PC-9 (cell line): ENCODE data around the gene TREM2. TPM values are rescaled to one million over a fixed set of nuclear protein-coding genes. Genes with fewer than 3 reads are reported as not detected.

Source experiments
- BruUV-seq: library from RNA; stranded (reverse); fragments of 400-500 nt; replicated peaks from 2 replicates; lab custom pipeline; 2021; lab: Mats Ljungman, UMichigan
- CTCF ChIA-PET: fragments of 300-600 bp; sonication (Branson Sonifier 250); formaldehyde crosslinking; loops from one replicate; lab custom pipeline; 2022; ENCODE audit warnings: antibody characterized with exemption; lab: Charles Lee
- POLR2A ChIA-PET: fragments of 300-600 bp; sonication (Branson Sonifier 250); formaldehyde crosslinking; loops from one replicate; lab custom pipeline; 2022; ENCODE audit warnings: antibody characterized with exemption; ENCODE audit not compliant: unreplicated experiment; lab: Charles Lee
- DNase-seq, 2 experiments: peaks; one replicate each; pipeline versions ENCODE4 v3.0.0 to v3.0.0-alpha.2; 2015 to 2022; ENCODE audit warnings: mixed read lengths in 1 of 2
- H2AFZ ChIP-seq: fragments of 200-600 bp; sonication (generic); 2 replicates; pipeline ENCODE4 v1.8.1; 2017; ENCODE audit warnings: antibody characterized with exemption
- H3F3A ChIP-seq: fragments of 200-600 bp; sonication (generic); 2 replicates; pipeline ENCODE4 v1.8.1; 2017; ENCODE audit warnings: antibody characterized with exemption, mild to moderate bottlenecking, low read depth; ENCODE audit not compliant: insufficient read depth
- H3K27ac ChIP-seq: fragments of 200-600 bp; sonication (generic); 2 replicates; pipeline ENCODE4 v1.6.1; 2016; ENCODE audit warnings: mixed run types
- H3K27me3 ChIP-seq: fragments of 200-600 bp; sonication (generic); 2 replicates; pipeline ENCODE4 v1.6.1; 2016; ENCODE audit warnings: low read depth, mixed run types; ENCODE audit not compliant: insufficient read depth
- H3K36me3 ChIP-seq: fragments of 200-600 bp; sonication (generic); 2 replicates; pipeline ENCODE4 v1.6.1; 2016; ENCODE audit warnings: low read depth, mixed run types
- H3K4me1 ChIP-seq: fragments of 200-600 bp; sonication (generic); replicated peaks from 2 replicates; pipeline ENCODE4 v1.6.1; 2016; ENCODE audit warnings: mixed run types; ENCODE audit not compliant: insufficient read depth
- H3K4me2 ChIP-seq: fragments of 200-600 bp; sonication (generic); 2 replicates; pipeline ENCODE4 v1.6.1; 2017; ENCODE audit warnings: mixed run types
- H3K4me3 ChIP-seq: fragments of 200-600 bp; sonication (generic); 2 replicates; pipeline ENCODE4 v1.6.1; 2016; ENCODE audit warnings: mixed run types
- H3K79me2 ChIP-seq: fragments of 200-600 bp; sonication (generic); 2 replicates; pipeline ENCODE4 v1.6.1; 2017; ENCODE audit warnings: low read depth, mixed run types
- H3K9me2 ChIP-seq: fragments of 200-600 bp; sonication (generic); 2 replicates; pipeline ENCODE4 v1.8.1; 2017; ENCODE audit warnings: mild to moderate bottlenecking; ENCODE audit not compliant: insufficient read depth
- H3K9me3 ChIP-seq: fragments of 200-600 bp; sonication (generic); 2 replicates; pipeline ENCODE4 v1.8.1; 2016; ENCODE audit warnings: low read depth; ENCODE audit not compliant: insufficient read depth
- H4K20me1 ChIP-seq: fragments of 200-600 bp; sonication (generic); 2 replicates; pipeline ENCODE4 v1.8.1; 2017; ENCODE audit not compliant: insufficient read depth
- EZH2 ChIP-seq: fragments of 200-600 bp; sonication (generic); IDR thresholded peaks from 2 replicates; pipeline ENCODE4 v1.8.0; 2017; ENCODE audit warnings: antibody characterized with exemption, low read depth
- intact Hi-C: fragments of 100-400 bp; cut with micrococcal nuclease; formaldehyde crosslinking; loops from one replicate; pipeline ENCODE4 v1.10.0; 2022; ENCODE audit not compliant: unreplicated experiment
- total RNA-seq: library from RNA; stranded (reverse); gene quantifications from 2 replicates; pipeline ENCODE4 v1.2.3, GENCODE V29; 2021
- TF ChIP-seq, protein P1 (sequence below): fragments of 200-600 bp; sonication (generic); conservative IDR thresholded peaks from 2 replicates; pipeline ENCODE4 v1.6.1; 2017; ENCODE audit warnings: mixed run types, antibody characterized with exemption, mild to moderate bottlenecking, moderate library complexity

The TREM2 gene
- total RNA-seq, 1 experiment from 2014 or later = not detected

DNA sequence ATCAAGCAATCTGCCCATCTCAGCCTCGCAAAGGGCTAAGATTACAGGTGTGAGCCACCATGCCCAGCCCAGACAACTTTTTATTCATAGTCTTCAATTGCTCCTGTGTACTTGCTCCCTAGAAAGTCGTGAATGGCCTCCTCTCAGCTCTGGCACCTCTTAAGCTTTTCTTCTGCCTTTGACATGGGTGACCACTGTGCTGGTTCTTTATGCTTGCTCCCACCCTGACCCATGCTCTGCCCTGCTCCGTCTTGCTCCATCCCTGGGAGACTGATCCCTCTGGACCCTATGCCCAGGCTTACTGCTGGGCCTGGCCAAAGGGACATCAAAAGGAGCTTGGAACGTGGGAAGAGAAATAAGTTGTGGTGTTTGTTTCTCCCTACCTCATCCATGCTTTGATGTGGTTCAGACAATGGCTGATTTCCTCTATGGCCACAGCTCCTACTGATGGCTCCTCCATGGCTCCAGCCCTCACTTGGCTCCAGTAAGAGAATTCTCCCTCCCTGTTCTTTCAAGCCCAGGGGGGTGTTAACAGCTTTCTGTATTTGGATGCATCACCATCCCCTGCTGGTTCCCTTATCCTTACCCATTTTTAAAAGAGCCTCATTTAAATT lies 7.7 kb upstream of the TREM2 start:
- H3K79me2 ChIP-seq = no peaks in the 10 kb centered on the region
- no peaks in the 10 kb centered on the region for H3K9me2 ChIP-seq
- no peak overlapping the region for H3K4me2 ChIP-seq
- no peak overlapping the region for H3K27ac ChIP-seq
- H2AFZ ChIP-seq = no peak overlapping the region
- H3K27me3 ChIP-seq = peaks cover 22% of the 10 kb centered on the region
- H3K9me3 ChIP-seq = no peaks in the 10 kb centered on the region
- intact Hi-C loops = no loop called here
- H4K20me1 ChIP-seq = no peaks in the 10 kb centered on the region; the same call in 1 of the 2 replicates
- no peak for DNase-seq
- BruUV-seq = no TSS peak
- no peaks in the 10 kb centered on the region for H3K36me3 ChIP-seq
- POLR2A ChIA-PET = no interaction called here
- no peaks in the 10 kb centered on the region for H3F3A ChIP-seq
- no peaks in the 10 kb centered on the region for H3K4me1 ChIP-seq
- CTCF ChIA-PET = no interaction called here
- H3K4me3 ChIP-seq = no peak overlapping the region
- TF ChIP-seq EZH2 = no peak
- TF ChIP-seq, protein P1, sequence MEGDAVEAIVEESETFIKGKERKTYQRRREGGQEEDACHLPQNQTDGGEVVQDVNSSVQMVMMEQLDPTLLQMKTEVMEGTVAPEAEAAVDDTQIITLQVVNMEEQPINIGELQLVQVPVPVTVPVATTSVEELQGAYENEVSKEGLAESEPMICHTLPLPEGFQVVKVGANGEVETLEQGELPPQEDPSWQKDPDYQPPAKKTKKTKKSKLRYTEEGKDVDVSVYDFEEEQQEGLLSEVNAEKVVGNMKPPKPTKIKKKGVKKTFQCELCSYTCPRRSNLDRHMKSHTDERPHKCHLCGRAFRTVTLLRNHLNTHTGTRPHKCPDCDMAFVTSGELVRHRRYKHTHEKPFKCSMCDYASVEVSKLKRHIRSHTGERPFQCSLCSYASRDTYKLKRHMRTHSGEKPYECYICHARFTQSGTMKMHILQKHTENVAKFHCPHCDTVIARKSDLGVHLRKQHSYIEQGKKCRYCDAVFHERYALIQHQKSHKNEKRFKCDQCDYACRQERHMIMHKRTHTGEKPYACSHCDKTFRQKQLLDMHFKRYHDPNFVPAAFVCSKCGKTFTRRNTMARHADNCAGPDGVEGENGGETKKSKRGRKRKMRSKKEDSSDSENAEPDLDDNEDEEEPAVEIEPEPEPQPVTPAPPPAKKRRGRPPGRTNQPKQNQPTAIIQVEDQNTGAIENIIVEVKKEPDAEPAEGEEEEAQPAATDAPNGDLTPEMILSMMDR = no peak

DNA sequence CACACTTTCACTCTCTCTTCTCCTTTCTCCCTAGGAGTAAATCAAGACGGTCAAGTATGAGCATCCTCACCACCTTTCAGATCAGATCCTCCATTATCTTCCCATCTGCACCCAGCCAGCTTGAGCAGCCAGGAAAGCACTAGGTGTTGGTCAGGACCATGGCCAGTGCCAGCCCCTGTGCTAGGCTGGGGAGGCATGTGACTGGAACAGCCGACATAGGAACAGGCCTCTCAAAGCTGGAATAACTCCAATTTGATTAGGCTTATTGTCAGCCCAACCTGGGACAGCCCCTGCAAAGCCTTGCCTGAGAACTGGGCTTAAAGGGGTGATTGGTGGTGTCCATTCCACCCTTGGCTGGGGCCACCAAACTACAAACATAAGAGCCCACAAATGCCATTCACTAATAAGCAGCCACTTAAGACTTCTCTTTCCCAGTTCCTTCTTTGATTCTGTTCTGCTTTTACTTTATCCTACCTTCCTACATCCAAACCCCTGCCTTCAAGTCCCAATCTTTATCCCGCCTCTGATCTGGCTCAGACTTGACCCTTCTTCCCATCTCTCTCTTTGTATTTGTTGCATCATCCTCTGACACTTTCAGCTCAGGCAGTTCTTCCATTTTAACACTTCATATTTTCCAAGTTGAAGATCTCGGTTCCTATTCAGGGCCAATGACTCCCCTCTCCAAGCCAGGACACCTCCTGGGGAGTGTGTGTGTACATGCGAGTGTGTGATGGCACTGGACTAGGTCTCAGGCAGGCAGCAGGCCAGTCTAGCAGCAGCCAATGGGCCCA lies 4.5 kb upstream of the TREM2 start:
- Histone ChIP-seq H3K4me1 (no peaks in the 10 kb centered on the region), H3K79me2 (no peaks in the 10 kb centered on the region), H3K9me3 (no peaks in the 10 kb centered on the region), H3K36me3 (no peaks in the 10 kb centered on the region), H3K27me3 (peaks cover 43% of the 10 kb centered on the region), H4K20me1 (no peaks in the 10 kb centered on the region; the same call in 1 of the 2 replicates), H3K4me2 (no peak overlapping the region), H3K9me2 (no peaks in the 10 kb centered on the region), H2AFZ (no peak overlapping the region), H3F3A (no peaks in the 10 kb centered on the region), H3K27ac (no peak overlapping the region), H3K4me3 (no peak overlapping the region)
- TF ChIP-seq, protein P1 = no peak
- no peak for TF ChIP-seq EZH2
- no TSS peak for BruUV-seq
- no peak for DNase-seq
- ChIA-PET POLR2A (no interaction called here), CTCF (no interaction called here)
- intact Hi-C loops = no loop called here

DNA sequence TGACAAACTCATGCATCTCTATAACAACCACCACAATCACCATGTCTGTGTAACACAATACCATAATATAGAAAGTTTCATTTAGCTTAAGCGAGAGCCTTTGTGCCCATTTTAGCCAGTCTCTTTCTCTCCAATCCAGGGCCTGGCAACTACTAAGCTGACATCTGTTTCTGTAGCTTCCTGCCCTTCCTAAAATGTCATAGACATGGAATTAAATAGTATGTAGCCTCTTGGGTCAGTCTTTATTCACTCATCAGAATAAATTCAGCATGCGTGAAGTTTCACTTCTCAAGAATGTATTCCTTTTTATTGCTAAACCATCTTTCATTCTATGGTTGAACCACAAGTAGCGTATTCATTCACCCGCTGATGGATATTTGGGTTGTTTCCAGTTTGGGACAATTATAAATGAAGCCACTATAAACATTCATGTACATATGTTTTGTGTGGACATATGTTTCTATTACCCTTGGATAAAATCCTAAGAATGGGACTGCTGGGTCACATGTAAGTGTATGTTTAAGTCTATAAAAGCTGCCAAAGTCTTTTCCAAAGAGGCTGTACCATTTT lies 1.7 kb upstream of the TREM2 start:
- Histone ChIP-seq H3K27ac (no peak overlapping the region), H4K20me1 (no peaks in the 10 kb centered on the region; the same call in 1 of the 2 replicates), H3K9me3 (no peaks in the 10 kb centered on the region), H3K4me2 (no peak overlapping the region), H3F3A (no peaks in the 10 kb centered on the region), H2AFZ (no peak overlapping the region), H3K4me3 (no peak overlapping the region), H3K27me3 (peaks cover 68% of the 10 kb centered on the region), H3K36me3 (no peaks in the 10 kb centered on the region), H3K79me2 (no peaks in the 10 kb centered on the region), H3K4me1 (no peaks in the 10 kb centered on the region), H3K9me2 (no peaks in the 10 kb centered on the region)
- no peak for DNase-seq
- BruUV-seq = no TSS peak
- ChIA-PET POLR2A (no interaction called here), CTCF (no interaction called here)
- intact Hi-C loops = no loop called here
- TF ChIP-seq EZH2 = no peak
- TF ChIP-seq, protein P1 = no peak
